Retina (tissue), 1 donor: ENCODE data around the gene TMEM212.
"Not testable (repeated sequence)": the region's sequence is repeated elsewhere in the genome, so short reads cannot be mapped to it uniquely, and the experiment has no call there.

Source experiments
- DNase-seq: peaks from one replicate; pipeline ENCODE4 v3.0.0-alpha.2; 2016

The TMEM212 gene

DNA sequence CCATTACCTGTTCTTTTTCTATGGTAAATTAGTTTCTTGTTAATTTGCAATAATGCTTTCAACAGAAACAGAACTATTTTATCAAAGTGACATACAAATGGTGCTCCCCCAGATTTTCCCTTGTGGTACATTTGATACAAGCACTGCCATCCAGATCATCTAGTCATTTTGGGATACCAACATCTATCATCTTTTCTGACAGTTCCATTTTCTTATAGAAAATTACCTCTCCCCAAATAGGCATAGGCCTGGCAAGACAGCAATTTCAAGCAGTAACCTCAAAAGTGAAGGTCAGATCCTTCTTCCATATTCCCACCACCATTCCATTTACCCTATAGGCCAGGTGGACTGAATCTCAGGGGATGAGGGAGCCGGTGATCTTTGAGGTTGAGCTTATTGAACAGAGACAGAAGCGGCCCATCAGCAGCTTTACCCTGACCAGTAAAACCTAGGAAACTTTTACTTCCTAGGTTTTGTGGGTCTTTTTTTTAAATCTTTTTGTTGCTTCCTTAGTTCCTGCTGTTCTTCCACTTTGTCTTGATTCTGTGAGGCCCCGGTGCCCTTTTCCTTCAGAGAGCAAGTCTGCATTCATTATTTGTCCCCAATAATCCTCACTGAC, 29.8 kb upstream of the TMEM212 start:
- no peak for DNase-seq

DNA sequence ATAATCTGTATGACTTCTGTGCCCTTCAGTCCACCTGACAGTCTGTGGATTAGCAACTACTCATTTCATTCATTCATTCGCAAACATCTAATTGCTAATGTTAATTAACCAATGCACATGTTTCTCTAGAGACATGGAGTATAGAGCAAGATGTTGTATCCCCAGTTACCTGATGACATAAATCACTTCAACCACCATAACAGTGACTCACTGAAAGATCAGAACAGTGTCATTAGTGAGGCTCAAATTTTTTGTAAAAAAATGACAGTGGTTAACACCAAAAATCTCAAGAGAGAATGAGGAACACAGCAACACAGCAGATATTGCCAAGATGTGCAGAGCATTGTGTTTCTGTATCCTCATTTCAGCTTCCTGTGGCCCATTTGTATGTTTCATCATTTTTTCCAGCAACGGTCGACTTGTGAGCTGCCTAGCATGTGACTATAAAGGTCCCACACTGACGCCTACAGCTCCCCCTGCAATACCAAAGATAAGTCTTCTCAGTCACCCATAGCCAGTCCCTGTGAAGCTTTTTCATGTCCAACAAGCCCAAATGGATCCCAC, 29.2 kb upstream of the TMEM212 start:
- no peak for DNase-seq

DNA sequence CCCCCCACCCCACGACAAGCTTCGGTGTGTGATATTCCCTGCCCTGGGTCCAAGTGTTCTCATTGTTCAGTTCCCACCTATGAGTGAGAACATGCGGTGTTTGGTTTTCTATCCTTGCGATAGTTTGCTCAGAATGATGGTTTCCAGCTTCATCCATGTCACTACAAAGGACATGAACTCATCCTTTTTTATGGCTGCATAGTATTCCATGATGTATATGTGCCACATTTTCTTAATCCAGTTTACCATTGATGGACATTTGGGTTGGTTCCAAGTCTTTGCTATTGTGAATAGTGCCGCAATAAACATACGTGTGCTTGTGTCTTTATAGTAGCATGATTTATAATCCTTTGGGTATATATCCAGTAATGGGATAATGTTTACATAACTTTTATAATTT, 28.5 kb upstream of the TMEM212 start:
- DNase-seq: not testable (repeated sequence)

DNA sequence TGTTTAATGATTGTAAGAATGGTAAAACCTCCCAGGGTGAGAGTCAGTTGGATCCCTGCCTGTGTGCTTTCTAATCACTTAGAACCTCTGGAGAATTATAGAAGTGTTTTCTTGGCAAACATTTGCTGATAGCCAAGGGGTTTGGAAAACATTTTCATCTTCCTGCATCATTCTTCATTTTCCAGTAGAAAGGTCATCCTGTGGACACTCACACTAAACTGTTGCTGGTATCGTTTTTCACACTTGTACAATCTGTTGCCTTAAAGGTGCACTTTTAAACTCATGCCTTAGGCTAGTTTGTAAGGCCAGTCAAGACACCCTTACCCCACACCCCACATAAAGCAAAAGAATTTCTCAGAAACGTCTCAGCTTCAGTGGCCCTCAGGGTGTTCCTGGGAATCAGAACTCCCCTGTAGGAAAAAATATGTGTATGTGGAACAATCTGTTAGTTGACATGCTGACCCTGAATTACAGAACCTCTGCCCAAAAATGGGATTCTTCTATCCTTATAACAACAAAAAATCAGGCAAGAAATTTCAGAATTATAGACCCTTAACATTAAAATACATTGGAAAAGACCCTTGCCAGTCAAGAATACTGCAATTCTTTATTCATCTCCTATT, 27.1 kb upstream of the TMEM212 start:
- no peak for DNase-seq

DNA sequence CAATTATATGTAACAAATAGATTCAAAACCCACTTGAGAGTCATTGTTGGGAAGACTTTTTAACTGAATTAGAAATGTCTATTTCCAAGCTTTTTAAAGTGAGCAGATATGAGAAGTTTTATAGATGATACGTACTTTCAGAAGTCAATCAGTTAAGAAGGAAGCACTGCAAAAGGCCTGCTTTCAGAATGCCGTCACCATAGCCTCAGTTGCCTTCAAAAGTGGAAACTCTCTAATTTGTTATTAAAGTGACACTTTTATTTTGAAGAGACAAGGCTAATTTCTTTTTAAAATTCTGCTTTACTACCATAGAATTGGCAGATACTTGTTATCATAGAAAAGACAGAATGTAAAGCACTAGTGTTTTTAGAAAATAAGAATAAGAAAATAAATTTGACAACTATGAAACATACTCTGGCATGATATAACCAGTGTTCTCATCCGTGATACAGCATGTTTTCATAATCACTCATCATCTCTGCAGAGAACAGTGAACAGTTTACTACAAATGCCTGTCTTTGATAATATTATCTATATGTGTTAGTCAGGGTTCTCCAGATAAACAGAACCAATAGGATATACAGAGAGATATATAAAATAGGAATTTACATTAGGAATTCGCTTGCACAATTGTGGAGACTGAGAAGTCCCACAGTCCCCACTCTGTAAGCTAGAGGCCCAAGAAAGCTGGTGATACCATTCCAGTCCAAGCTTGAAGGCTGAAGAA, 25.9 kb upstream of the TMEM212 start:
- no peak for DNase-seq

DNA sequence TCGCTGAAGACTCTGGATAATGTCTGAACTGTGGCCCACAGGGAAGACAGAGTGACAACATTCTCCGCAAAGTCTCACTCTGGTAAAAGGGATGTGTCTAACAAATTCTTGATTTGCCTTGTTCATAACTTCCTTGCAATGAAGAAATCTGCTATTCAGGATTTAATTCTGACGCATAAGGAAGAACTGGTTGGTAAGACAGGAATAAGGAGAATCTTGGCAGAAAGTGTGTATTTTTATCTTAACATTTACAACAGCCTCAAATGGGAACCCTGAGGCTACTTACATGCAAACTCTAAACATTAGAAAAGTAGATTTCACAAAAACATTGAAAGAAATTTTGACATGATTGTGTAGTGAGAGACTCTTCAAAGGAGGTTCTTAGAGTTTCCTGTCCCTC, 22.1 kb upstream of the TMEM212 start:
- no peak for DNase-seq

DNA sequence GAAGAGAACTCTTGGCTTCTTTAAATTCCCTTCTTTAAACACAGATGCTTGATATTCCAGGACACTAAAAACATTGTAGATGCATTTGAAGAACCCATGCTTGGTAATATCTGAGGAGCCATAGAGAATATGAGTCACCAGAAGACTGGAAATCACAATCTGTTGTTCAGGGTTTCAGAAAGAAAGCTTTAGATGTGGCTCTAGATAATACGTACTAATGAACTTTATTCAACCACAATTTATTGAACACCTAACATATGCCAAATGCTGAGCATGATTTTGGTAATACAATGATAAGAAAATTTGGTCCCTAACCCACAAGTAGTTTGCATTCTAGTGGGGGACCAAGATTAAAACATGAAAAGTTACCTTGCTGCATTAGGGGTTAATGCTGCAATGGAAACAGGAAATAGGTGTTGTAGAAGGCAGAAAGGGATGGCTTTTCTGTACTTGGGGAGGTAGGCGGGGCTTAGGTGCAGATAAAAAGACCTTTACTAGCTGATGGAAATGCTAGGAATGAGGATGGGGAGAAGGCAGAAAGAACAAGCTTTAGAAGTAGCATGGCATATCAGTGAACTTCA, 21.3 kb upstream of the TMEM212 start:
- DNase-seq: no peak

DNA sequence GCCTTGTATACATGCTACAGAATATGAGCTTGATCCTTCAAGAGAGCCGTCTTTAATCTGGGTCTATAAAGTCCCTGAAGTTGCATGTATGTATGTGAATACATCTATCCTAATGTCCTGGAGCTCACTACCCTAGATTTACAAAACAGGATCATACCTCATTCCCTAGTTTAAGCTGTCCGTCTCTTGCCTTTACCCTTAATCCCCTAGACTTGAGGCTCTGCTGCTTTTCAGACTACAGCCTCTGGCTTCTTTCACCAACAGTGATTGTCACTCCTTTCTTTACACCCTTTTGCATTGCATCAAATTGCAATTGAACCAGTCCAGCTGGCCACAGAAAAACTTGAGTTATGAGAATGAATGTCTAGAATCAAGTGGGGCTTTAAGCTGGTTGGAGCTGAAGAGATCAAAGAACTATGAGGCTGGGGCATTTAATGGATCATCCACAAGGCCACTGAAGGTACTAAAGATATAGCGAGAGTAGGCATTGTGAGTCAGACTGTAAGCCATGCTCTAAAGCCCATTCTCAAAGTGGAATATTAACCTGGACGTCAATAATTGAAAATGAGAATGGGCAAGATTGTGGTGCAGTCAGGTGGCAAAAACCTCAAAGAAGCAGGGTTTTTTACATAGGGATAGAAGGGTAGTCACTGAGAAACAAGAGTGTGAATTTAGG, 20.6 kb upstream of the TMEM212 start:
- no peak for DNase-seq

DNA sequence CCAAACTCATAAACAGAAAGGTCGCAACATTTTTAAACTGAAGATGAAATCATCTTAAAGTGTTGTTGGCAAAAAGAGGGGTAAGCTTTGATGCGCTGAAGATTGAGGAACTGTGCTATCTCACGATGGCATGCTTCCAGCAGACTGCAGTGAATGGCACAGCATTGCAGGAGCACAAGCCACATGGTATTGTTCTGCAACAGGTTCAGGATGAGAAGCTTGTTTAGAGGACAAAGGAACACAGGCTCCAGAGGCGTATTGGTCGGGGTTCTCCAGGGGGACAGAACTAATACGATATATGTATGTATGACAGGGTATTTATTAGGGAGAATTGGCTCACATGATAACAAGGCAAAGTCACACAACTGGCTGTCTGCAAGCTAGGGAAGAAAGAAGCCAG, 19.0 kb upstream of the TMEM212 start:
- no peak for DNase-seq

DNA sequence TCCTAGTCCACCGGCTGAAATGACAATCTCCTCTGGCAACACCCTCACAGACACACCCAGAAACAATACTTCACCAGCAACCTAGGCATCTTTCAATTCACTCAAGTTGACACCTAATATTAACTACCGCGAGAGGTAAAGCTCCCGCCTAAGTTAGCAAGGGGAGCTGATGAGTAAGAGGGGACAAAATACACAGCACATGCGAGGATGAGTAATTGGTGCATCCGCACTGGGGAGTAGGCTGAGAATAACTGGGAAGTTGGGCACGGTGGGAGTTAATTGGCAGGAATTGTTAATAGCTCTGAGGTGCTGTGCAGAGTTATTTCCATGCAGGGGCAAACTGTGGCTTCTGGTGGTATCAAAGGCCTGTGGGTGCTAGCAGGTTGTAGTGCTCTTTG, 18.3 kb upstream of the TMEM212 start:
- no peak for DNase-seq

DNA sequence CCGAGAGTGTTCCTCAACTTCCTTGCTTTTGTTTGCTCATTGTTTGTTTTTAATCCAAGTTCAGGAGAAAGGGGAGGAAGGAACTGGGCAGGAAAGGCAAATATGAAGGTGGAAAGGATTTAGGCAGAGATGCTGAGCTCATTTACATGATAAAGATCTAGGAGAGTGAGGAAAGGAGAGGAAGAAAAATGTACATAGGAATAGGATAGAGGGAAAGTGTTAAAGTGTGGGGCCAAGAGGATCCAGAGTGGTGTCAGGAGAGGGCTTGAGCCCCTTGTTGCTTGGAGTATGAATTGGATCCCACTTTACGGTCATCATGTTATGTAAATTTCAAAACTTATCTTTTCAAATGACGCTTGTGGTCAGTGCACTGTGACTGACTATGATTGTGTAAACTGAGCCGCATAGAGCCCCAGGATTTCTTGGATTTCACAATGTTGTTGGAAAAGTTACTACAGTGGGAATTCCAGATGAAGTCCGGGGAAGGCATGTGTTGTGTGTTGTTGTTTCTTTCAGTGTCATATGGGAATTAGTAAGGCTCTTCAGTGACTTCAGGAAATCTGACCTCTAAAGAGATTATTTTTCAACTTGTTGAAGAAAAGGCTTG, 17.8 kb upstream of the TMEM212 start:
- no peak for DNase-seq

DNA sequence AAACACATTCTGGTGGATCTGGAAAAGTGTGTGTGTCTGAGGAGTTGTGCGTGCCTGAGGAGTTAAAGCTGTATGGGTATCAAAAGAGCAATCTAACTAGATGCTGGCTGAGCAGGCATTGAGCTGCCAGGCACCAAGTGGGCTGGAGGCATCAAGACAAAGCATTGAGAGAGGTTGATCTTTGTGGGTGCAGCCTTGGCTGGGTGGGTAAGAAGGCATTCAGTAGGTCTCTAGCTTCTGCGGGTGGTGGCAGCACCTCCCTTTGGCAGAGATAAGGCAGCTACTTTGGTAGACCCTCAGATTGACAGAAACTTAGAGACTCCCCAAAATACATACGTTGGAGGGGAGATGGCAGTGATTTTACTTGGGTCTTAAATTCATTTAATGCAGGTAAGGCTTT, 15.8 kb upstream of the TMEM212 start:
- no peak for DNase-seq

DNA sequence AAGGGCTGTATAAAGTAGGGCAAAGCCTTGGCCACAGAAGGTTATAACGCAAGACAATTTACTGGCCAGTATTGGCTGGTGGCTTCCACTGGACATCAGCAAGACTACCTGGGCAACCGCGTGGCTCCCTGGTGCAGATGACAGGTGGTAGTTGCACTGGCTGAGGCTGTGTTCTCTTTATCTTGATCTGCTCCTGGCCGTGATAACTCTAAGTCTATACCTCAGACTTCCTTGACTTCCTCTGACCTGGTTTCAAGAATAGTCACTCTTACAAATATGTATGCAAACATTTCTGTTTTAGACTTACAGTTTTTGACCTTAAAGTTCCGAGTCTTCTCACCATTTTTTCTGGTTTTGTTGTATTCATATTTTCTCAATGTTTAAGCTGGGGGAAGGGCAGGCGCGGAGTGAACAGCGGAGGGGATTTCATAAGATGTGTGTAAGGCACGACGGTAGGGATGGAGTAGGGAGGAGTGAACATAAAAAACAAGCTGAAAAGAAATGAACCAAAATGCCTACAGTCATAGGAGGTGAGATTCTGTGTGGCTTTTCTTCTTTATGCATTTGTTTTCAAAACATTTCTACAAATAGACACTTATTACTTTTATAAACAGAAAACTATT, 15.2 kb upstream of the TMEM212 start:
- DNase-seq: no peak

DNA sequence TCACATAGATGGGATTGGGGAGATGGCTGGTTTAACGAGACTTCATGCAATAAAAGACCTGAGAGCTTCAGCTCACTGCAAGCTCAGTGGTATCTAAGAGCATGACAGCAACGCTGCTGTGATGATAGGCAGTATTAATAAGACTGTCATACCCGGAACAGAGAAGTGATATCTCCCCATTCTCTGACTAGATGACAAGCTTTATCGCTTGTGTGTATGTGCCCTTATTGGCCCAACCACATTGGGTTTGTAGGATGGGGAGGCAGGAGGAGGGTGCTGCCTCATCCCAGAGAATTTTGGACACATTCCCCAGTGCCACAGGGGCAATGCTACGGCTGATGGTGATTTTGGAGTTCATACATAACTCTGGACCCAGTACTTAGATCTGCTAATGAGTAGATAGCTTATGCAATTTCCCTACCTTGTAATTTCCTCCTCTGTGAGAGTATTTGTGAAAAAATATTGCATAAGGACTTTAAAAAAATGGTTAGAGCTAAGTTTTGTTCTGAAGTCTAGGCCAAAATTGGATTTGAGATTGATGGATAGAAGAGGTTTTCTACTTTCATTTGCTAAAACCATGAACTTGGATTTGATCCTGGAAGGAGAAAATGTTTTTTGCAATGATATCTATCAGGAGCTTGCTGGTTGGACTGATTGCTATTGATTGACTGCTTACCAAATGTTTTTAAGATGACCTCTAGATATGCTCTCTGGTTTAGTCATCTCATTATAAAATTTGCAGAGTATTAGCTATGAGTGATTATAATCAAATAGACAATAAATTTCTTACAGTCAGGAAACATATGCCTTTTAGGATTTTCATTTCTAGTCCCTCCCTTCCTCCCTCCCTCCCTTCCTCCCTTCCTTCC, 14.0 kb upstream of the TMEM212 start:
- DNase-seq: no peak

DNA sequence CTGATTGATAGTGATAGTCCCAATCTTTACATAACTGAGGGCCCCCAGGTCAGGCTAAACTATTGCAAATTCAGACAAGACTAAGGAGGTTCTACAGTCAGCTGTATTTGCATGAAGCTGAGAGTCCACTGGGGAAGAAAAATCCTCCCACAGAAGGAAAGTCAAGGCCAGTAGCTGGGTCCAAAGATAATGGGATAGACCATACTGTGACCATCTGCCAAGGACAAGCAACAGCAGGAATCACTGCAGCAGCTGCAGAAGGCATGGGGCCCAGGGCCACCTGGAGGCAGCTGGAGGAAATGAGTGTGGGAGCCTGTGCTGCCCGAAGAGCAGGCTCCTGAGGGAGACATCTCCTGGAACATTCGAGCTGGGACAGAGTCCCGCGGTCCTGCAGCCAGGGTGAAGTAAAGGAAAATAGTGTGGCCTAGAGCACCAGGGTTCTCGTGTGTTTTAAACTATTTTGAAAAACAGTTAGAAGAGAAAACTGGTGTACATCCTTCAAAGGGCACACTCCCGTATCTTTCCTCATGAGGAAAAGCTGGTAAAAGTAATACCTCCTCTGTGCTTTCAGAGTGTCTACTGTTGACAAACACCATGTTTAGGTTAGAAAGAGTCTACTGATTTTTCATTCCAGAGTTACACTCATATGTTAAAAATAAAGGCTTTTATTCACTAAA, 13.2 kb upstream of the TMEM212 start:
- DNase-seq: peak; percentile 65

DNA sequence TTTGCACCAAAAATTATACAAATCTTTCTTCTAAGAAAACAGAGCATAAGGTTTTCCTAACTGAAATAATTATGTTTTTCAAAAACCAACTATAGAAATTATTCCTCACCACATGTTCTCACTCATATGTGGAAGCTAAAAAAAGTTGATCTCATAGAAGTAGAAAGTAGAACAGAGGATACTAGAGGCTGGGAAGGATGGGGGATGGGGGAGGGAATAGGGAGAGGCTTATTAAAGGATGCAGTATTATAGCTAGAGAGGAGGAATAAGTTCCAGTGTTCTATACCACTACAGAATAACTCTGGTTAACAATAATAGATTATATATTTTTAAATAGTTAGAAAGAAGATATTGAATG, 12.7 kb upstream of the TMEM212 start:
- no peak for DNase-seq

DNA sequence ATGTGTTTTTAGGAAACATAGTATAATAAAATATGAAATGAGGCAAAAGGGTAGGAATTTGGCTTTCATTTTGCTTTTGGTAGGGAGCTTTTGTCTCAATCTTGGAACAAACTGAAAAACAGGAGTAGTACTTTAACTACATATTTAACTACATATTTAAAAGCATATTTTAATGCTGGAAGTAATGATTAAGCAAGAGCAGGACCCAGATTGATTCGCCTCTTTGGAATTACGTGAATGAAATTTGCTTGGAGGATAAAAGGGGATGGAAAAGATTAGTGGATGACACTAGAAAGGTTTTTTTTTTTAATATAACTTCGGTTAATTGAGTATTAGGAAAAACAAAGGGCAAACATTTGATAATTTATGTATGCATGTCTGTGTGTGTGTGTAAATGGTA, 11.2 kb upstream of the TMEM212 start:
- DNase-seq: no peak

DNA sequence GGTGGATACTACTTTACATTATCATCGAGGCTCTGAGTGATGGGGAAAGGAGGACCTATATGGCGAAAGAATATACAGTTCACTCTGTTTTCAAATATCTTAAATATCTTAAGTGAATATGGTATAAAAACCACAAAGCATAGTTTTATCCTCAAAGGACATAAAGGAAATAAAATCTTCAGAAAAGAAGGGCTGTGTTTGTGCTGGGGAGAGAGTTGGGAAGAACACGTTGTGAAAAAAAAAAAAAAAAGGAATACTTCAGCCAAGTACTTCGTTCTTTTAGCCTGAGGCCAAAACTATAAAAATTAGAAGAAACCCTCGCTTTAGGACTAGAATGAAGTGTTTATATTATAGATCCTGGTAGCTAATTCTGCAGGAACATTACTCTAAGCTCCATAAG, 10.2 kb upstream of the TMEM212 start:
- no peak for DNase-seq

DNA sequence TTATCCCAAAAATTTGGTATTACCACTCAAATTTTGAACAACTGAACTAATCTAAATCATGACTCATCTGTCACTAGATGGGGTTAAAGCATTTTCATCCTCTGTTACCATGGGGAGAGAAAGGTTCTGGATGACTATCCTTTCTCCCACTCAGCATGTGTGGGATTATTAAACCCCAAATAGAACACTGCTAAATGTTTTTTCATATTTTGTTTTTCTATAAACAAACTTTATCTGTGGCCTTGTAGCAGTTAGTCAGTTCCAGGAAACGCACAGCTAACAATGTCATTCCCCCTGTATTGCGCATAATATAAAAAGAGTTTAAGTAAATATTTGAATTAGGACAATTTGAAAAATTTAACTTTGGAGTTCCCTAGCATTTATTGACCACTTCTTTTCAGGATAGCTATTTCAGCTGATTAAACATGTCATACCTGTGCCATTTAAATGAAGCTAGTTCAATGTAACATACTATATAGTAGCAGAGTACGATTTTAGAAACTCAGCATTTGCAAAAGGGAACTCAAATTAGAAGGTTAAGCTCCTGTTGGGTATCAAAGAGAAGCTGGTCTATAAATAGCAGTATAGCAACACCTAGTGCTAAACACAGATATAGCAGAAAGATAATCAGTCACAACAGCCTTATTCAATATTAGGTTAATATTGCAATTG, 9.2 kb upstream of the TMEM212 start:
- no peak for DNase-seq

DNA sequence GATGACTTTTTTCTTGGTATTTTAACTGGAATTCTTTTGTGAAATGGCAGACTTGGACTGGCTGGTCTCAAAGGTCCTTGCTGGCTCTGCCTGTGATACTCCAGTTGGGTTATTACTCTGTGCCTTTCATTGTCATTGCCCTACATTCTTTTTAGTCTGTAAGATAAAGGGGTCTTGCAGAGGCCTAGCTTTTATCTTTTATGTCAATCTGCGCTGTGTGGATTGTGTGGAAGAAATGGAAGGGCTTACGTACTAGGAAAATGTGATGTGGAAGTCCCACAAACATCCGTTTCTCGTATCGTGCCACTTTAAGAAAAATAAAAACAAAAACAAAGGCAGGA, 8.7 kb upstream of the TMEM212 start:
- no peak for DNase-seq
